Smooth muscle cell (in vitro differentiated cells): Measurements from ENCODE around the gene API5. TPM values are rescaled to one million over a fixed set of nuclear protein-coding genes. Genes with fewer than 3 reads are reported as not detected.
A peak's percentile ranks its signal among the peaks of the same experiment; 100 is the strongest.

Source experiments
- DNase-seq: peaks from one replicate; lab custom pipeline; 2025; ENCODE audit not compliant: unreplicated experiment; lab: John Stamatoyannopoulos, UW
- H2AFZ ChIP-seq: fragments of 200-600 bp; sonication (generic); 2 replicates; pipeline ENCODE4 v1.6.0; 2016; ENCODE audit warnings: antibody characterized with exemption, low read depth, mild to moderate bottlenecking
- H3F3A ChIP-seq: fragments of 200-600 bp; sonication (generic); 2 replicates; pipeline ENCODE4 v1.6.0; 2017; ENCODE audit warnings: antibody characterized with exemption, low read depth
- H3K27ac ChIP-seq: fragments of 200-600 bp; sonication (generic); 2 replicates; pipeline ENCODE4 v1.5.1; 2016; ENCODE audit warnings: low read depth, mild to moderate bottlenecking
- H3K27me3 ChIP-seq: fragments of 200-600 bp; sonication (generic); 2 replicates; pipeline ENCODE4 v1.6.1; 2016; ENCODE audit warnings: low read depth, mild to moderate bottlenecking
- H3K36me3 ChIP-seq: fragments of 200-600 bp; sonication (generic); 2 replicates; pipeline ENCODE4 v1.5.1; 2016; ENCODE audit warnings: low read depth
- H3K4me1 ChIP-seq: fragments of 200-600 bp; sonication (generic); 2 replicates; pipeline ENCODE4 v1.5.1; 2016; ENCODE audit warnings: low read depth
- H3K4me2 ChIP-seq: fragments of 200-600 bp; sonication (generic); 2 replicates; pipeline ENCODE4 v1.6.0; 2016; ENCODE audit warnings: mild to moderate bottlenecking
- H3K4me3 ChIP-seq: fragments of 200-600 bp; sonication (generic); 2 replicates; pipeline ENCODE4 v1.5.1; 2016; ENCODE audit warnings: mild to moderate bottlenecking
- H3K79me2 ChIP-seq: fragments of 200-600 bp; sonication (generic); 2 replicates; pipeline ENCODE4 v1.6.0; 2016; ENCODE audit warnings: low read depth, mild to moderate bottlenecking
- H3K9ac ChIP-seq: fragments of 200-600 bp; sonication (generic); 2 replicates; pipeline ENCODE4 v1.6.0; 2016; ENCODE audit warnings: low read depth
- H3K9me3 ChIP-seq: fragments of 200-600 bp; sonication (generic); replicated peaks from 2 replicates; pipeline ENCODE4 v1.5.1; 2016; ENCODE audit warnings: low read depth
- H4K20me1 ChIP-seq: fragments of 200-600 bp; sonication (generic); 2 replicates; pipeline ENCODE4 v1.6.0; 2016; ENCODE audit warnings: low read depth
- CTCF ChIP-seq: fragments of 200-600 bp; sonication (generic); IDR thresholded peaks from 2 replicates; pipeline ENCODE4 v1.5.1; 2017; ENCODE audit warnings: borderline replicate concordance, mild to moderate bottlenecking, antibody characterized with exemption; ENCODE audit not compliant: insufficient read depth, poor library complexity, severe bottlenecking
- WGBS: methylation state at CpG from one replicate; pipeline ENCODE4 v1.1.7; 2016; ENCODE audit warnings: low lambda C conversion rate; 5-methylcytosine and 5-hydroxymethylcytosine counted together
- polyA plus RNA-seq: library from polyadenylated mRNA; unstranded; fragments of >200 nt; fragmentation: Nextera tagmentation; extraction: Ambion mirVana; gene quantifications from 2 replicates; pipeline ENCODE4 v1.2.1, GENCODE V29; 2016
- total RNA-seq: library from RNA; depleted of rRNA; stranded (reverse); fragments of >200 nt; gene quantifications from 2 replicates; pipeline ENCODE4 v1.2.3, GENCODE V29; 2014

Gene API5
- total and polyA plus RNA-seq, 2 experiments from 2014 or later = 31.4 to 49.7 TPM

GRCh38 chr11:43282607-43283440 lies 29.0 kb upstream of the API5 start:
- 20% methylated on average over 19 of the region's 19 CpGs for WGBS
- H2AFZ ChIP-seq = no peak overlapping the region
- H3K9me3 ChIP-seq = no peaks in the 10 kb centered on the region
- no peaks in the 10 kb centered on the region for H3K36me3 ChIP-seq
- no peak overlapping the region for H3K4me3 ChIP-seq
- no peaks in the 10 kb centered on the region for H3F3A ChIP-seq
- peak; percentile 5 for DNase-seq
- no peaks in the 10 kb centered on the region for H3K27me3 ChIP-seq
- no peak overlapping the region for H3K4me2 ChIP-seq
- TF ChIP-seq CTCF = peak; percentile 98
- H3K9ac ChIP-seq = no peak overlapping the region
- H4K20me1 ChIP-seq = no peaks in the 10 kb centered on the region
- no peaks in the 10 kb centered on the region for H3K79me2 ChIP-seq
- H3K27ac ChIP-seq = no peak overlapping the region
- H3K4me1 ChIP-seq = no peaks in the 10 kb centered on the region

GRCh38 chr11:43285826-43286225 lies 26.0 kb upstream of the API5 start:
- 65% methylated on average over 4 of the region's 4 CpGs for WGBS
- no peaks in the 10 kb centered on the region for H3K27me3 ChIP-seq
- no peak for TF ChIP-seq CTCF
- H3K27ac ChIP-seq = no peak overlapping the region
- no peaks in the 10 kb centered on the region for H3K4me1 ChIP-seq
- H3K4me3 ChIP-seq = no peak overlapping the region
- no peaks in the 10 kb centered on the region for H3K79me2 ChIP-seq
- DNase-seq = no peak
- no peaks in the 10 kb centered on the region for H4K20me1 ChIP-seq
- no peak overlapping the region for H3K4me2 ChIP-seq
- H2AFZ ChIP-seq = no peak overlapping the region
- H3K9ac ChIP-seq = no peak overlapping the region
- H3K9me3 ChIP-seq = no peaks in the 10 kb centered on the region
- H3F3A ChIP-seq = no peaks in the 10 kb centered on the region
- H3K36me3 ChIP-seq = no peaks in the 10 kb centered on the region

GRCh38 chr11:43289368-43289767 lies 22.4 kb upstream of the API5 start:
- no peak for DNase-seq
- no peaks in the 10 kb centered on the region for H3K79me2 ChIP-seq
- no peaks in the 10 kb centered on the region for H3K27me3 ChIP-seq
- no peak overlapping the region for H2AFZ ChIP-seq
- H3K36me3 ChIP-seq = no peaks in the 10 kb centered on the region
- no peak overlapping the region for H3K27ac ChIP-seq
- H4K20me1 ChIP-seq = no peaks in the 10 kb centered on the region
- H3K4me1 ChIP-seq = no peaks in the 10 kb centered on the region
- no peak overlapping the region for H3K4me3 ChIP-seq
- no peak overlapping the region for H3K4me2 ChIP-seq
- H3F3A ChIP-seq = no peaks in the 10 kb centered on the region
- no peaks in the 10 kb centered on the region for H3K9me3 ChIP-seq
- H3K9ac ChIP-seq = no peak overlapping the region
- WGBS = 95% methylated on average over 3 of the region's 3 CpGs
- no peak for TF ChIP-seq CTCF

GRCh38 chr11:43298397-43298796 lies 13.4 kb upstream of the API5 start:
- no peaks in the 10 kb centered on the region for H4K20me1 ChIP-seq
- DNase-seq = no peak
- H3F3A ChIP-seq = no peaks in the 10 kb centered on the region
- no peaks in the 10 kb centered on the region for H3K36me3 ChIP-seq
- H3K27me3 ChIP-seq = no peaks in the 10 kb centered on the region
- H2AFZ ChIP-seq = no peak overlapping the region
- H3K27ac ChIP-seq = no peak overlapping the region
- no peaks in the 10 kb centered on the region for H3K79me2 ChIP-seq
- 88% methylated on average over 7 of the region's 7 CpGs for WGBS
- no peaks in the 10 kb centered on the region for H3K9me3 ChIP-seq
- no peak for TF ChIP-seq CTCF
- no peak overlapping the region for H3K4me2 ChIP-seq
- no peak overlapping the region for H3K4me3 ChIP-seq
- no peak overlapping the region for H3K9ac ChIP-seq
- H3K4me1 ChIP-seq = no peaks in the 10 kb centered on the region
